DMS153 (cell line): ENCODE measurements around the gene UBE2G2.
"Not testable (repeated sequence)": the region's sequence is repeated elsewhere in the genome, so short reads cannot be mapped to it uniquely, and the experiment has no call there.

Source experiments
- DNase-seq: peaks from one replicate; lab custom pipeline; 2025; lab: John Stamatoyannopoulos, UW

UBE2G2 gene

DNA sequence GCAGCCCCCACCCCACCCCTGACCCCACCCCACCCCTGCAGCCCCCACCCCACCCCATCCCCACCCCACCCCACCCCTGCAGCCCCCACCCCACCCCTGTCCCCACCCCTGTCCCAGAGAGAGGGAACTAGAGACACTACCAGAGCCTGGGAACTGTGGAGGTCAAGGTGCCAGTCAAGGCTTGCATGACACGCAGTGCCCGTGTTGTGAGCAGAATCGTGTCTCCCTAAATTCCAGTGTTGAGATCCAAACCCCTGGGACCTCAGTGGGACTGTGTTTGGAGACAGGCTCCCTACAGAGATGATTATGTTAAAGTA, 34.7 kb upstream of the UBE2G2 start:
- DNase-seq: no peak

GRCh38 chr21:44835647-44835973, 34.0 kb upstream of the UBE2G2 start:
- no peak for DNase-seq

GRCh38 chr21:44834951-44835646, 33.5 kb upstream of the UBE2G2 start:
- no peak for DNase-seq

DNA sequence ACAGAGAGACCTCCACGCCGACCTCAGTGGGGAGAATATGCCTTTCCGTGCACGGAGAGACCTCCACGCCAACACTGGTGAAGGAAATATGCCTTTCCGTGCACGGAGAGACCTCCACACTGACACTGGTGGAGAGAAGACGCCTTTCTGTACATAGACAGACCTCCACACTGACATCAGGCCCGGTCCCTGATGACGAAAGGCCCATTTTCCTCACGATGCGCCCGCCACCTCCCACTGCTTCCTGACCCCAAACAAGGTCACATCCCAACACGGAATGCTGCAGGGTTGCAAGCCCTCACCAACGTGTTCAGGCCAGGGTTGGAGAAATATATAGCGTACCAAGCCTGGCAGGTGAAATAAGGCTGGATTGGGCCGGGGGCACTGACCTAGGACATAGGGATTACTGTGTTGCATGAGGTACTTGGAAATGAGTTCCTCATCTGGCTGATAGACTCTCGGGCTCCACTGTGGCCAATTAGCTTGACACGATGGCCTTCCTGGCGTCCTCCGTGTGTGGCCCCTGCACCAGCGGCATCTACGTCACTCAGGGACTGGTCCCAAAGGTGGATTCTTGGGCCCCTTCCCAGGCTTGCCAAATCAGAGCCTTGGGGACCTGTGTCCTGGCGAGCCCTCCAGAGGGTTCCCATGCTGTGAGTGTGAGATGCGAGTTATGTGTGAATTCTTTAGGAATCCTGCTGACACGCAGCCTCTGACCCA, 32.8 kb upstream of the UBE2G2 start:
- DNase-seq: no peak

GRCh38 chr21:44833663-44834062, 32.0 kb upstream of the UBE2G2 start:
- DNase-seq: no peak

DNA sequence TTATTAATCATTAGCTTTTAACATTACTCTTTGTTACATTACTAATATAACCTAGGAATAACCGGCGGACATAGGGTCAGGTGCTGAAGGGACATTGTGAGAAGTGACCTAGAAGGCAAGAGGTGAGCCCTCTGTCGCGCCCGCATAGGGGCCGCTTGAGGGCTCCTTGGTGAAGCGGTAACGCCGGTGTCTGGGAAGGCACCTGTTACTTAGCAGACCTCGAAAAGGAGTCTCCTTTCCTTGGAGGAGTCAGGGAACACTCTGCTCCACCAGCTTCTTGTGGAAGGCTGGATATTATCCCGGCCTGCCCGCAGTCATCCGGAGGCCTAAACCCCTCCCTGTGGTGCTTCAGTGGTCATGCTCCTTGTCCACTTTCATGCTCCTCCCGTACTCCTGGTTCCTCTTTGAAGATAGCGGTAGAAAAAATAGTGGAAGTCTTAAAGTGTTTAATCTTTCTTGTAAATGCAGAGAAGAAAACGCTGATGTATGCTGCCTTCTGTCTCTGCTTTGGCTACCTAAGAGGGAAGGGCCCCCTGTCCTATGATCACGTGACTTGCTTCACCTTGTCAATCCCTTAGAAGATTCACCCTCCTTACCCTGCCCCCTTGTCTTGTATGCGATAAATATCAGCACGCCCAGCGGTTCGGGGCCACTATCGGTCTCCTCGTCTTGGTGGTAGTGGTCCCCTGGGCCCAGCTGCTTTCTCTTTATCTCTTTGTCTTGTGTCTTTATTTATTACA, 31.1 kb upstream of the UBE2G2 start:
- DNase-seq: not testable (repeated sequence)

GRCh38 chr21:44831227-44831860, 29.7 kb upstream of the UBE2G2 start:
- DNase-seq: no peak

DNA sequence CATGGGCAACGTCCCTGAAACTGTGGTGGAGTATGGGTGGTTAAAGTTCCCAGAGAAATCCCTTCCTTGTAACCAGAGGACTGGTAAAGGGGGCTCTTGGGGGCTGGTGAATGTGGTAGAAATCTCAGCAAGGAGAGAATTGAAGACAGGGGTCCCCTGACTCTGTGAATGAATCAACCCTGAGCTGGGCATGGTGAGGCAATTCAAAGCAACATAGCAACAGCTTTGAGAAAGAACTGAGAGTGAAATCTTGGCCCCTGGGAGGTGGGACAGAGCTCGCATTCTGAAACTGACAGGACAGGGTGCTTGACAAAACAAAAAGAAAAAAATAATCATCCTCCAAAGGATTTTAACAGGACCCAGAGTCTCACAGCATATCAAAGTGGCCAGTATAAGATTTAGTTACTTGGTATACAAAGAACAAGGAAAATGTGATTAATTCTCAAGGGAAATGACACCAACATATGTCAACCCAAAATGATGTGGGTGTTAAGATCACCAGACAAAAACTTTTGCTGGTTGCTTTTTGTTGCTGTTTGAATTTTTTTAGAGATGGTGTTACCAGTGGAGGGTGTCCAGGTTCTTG, 28.0 kb upstream of the UBE2G2 start:
- no peak for DNase-seq

DNA sequence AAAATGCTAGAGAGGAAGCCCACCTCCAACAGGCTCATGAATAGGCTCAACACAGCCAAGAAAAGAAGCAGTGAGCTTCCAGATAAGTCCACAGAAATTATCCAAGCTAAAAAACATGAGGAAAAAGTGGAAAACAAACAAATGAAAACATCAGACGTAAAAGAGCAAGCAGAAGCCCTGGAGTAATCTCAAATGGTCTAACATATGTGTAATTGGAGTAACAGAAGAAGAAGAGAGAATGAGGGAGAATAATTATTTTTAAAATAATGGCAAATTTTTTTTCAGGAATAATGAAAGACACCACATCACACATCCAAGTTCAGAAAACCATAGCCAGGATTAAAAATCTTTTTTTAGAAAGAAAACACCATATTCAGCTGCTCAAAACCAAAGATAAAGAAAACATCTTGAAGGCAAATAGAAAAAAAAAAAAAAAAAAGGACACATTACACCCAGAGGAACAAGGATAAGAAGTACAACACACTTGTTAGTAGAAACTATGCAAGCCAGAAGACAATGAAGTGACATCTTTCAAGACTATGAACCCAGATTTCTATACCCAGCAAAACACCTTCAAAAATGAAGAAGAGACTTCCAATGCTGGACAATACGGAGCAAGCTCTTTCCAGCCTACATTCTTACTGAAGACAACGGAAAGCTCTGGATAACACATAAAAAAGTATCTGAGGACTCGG, 26.9 kb upstream of the UBE2G2 start:
- DNase-seq: no peak

DNA sequence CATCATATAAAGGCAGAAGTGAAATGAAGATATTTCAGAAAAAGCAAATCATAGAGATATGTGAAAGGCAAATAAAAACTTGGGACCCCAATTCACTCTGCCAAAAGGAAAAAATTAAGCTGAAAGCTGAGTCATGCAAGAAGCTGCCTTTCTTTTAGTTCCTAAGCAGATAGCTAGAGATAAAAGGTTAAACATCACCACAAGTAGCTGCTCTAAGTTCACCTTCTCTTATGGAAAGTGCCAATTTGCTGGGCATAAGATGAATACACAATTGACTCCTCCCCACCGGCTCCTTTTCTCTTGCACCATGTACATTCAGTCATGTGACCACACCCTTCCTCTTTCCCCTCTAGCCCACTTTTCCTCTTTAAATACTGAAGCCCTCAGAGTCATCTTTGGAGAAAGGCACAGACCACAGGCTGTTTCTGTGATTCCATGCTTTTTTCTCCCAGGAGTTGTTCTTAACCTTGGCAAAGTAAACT, 21.6 kb upstream of the UBE2G2 start:
- no peak for DNase-seq

- no peak for DNase-seq
These were observed 21.0 kb upstream of the UBE2G2 start for GRCh38 chr21:44822484-44823178.

GRCh38 chr21:44820851-44821250, 19.2 kb upstream of the UBE2G2 start:
- DNase-seq: no peak

- no peak for DNase-seq
These were observed 17.9 kb upstream of the UBE2G2 start for GRCh38 chr21:44819283-44820243.

- DNase-seq: no peak
These were observed 17.0 kb upstream of the UBE2G2 start for GRCh38 chr21:44818640-44819011.

- peak; percentile 48 for DNase-seq
These were observed 16.5 kb upstream of the UBE2G2 start, which contains the start of gene SUMO3 for GRCh38 chr21:44817914-44818639. Gene SUMO3, minus strand, starts transcription at chr21:44818062. Its CDS starts 94 bp downstream, at chr21:44817968.

- DNase-seq: peak; percentile 16
These were observed 15.9 kb upstream of the UBE2G2 start for GRCh38 chr21:44817506-44817880.

GRCh38 chr21:44816761-44817505, 15.3 kb upstream of the UBE2G2 start:
- DNase-seq: no peak

- DNase-seq: no peak
These were observed 14.4 kb upstream of the UBE2G2 start for GRCh38 chr21:44815852-44816628.
